ENCODE results near the gene ENTHD1.

ENTHD1 gene

GRCh38 chr22:39936523-39937145 is 43.1 kb upstream of the ENTHD1 start:
- Histone ChIP-seq H3K36me3 (ENCODE audit: insufficient read depth) (no peaks in the 10 kb centered on the region), H3K79me2 (ENCODE audit: insufficient read depth, low read depth) (no peaks in the 10 kb centered on the region), H3K9ac (no peak overlapping the region), H2AFZ (ENCODE audit: low read depth) (no peak overlapping the region), H4K20me1 (ENCODE audit: insufficient read depth) (no peaks in the 10 kb centered on the region), H3K27ac (no peak overlapping the region), H3K4me2 (no peak overlapping the region), H3K4me1 (ENCODE audit: low read depth, poor library complexity, severe bottlenecking) (no peaks in the 10 kb centered on the region), H3K27me3 (ENCODE audit: insufficient read depth, low read depth) (no peaks in the 10 kb centered on the region; the same call in 1 of the 2 replicates), H3K4me3 (IDR thresholded peaks at IDR 0.05; ENCODE audit: insufficient read depth, low read depth, low read length) (no peak overlapping the region)
- no peak for TF ChIP-seq CTCF (conservative IDR thresholded peaks at IDR 0.05; ENCODE audit: low read depth, low read length)

- no peak for TF ChIP-seq CTCF (conservative IDR thresholded peaks at IDR 0.05; ENCODE audit: low read depth, low read length)
- Histone ChIP-seq H3K4me2 (no peak overlapping the region), H3K79me2 (ENCODE audit: insufficient read depth, low read depth) (no peaks in the 10 kb centered on the region), H2AFZ (ENCODE audit: low read depth) (no peak overlapping the region), H3K4me3 (IDR thresholded peaks at IDR 0.05; ENCODE audit: insufficient read depth, low read depth, low read length) (no peak overlapping the region), H3K9ac (no peak overlapping the region), H3K27ac (no peak overlapping the region), H4K20me1 (ENCODE audit: insufficient read depth) (no peaks in the 10 kb centered on the region), H3K36me3 (ENCODE audit: insufficient read depth) (no peaks in the 10 kb centered on the region), H3K27me3 (ENCODE audit: insufficient read depth, low read depth) (no peaks in the 10 kb centered on the region; the same call in 1 of the 2 replicates), H3K4me1 (ENCODE audit: low read depth, poor library complexity, severe bottlenecking) (no peaks in the 10 kb centered on the region)
Observed at GRCh38 chr22:39935612-39936011, 42.1 kb upstream of the ENTHD1 start.

GRCh38 chr22:39935116-39935515 is 41.6 kb upstream of the ENTHD1 start:
- no peaks in the 10 kb centered on the region for H4K20me1 ChIP-seq (ENCODE audit: insufficient read depth)
- H3K27ac ChIP-seq: no peak overlapping the region
- no peak overlapping the region for H3K4me3 ChIP-seq (IDR thresholded peaks at IDR 0.05; ENCODE audit: insufficient read depth, low read depth, low read length)
- H3K27me3 ChIP-seq (ENCODE audit: insufficient read depth, low read depth): no peaks in the 10 kb centered on the region; the same call in 1 of the 2 replicates
- no peak overlapping the region for H2AFZ ChIP-seq (ENCODE audit: low read depth)
- no peaks in the 10 kb centered on the region for H3K4me1 ChIP-seq (ENCODE audit: low read depth, poor library complexity, severe bottlenecking)
- no peak overlapping the region for H3K9ac ChIP-seq
- no peaks in the 10 kb centered on the region for H3K36me3 ChIP-seq (ENCODE audit: insufficient read depth)
- H3K79me2 ChIP-seq (ENCODE audit: insufficient read depth, low read depth): no peaks in the 10 kb centered on the region
- no peak overlapping the region for H3K4me2 ChIP-seq
- no peak for TF ChIP-seq CTCF (conservative IDR thresholded peaks at IDR 0.05; ENCODE audit: low read depth, low read length)

GRCh38 chr22:39933741-39934140 is 40.2 kb upstream of the ENTHD1 start:
- no peak for TF ChIP-seq CTCF (conservative IDR thresholded peaks at IDR 0.05; ENCODE audit: low read depth, low read length)
- Histone ChIP-seq H3K4me3 (IDR thresholded peaks at IDR 0.05; ENCODE audit: insufficient read depth, low read depth, low read length) (no peak overlapping the region), H3K79me2 (ENCODE audit: insufficient read depth, low read depth) (no peaks in the 10 kb centered on the region), H2AFZ (ENCODE audit: low read depth) (no peak overlapping the region), H3K27ac (no peak overlapping the region), H3K36me3 (ENCODE audit: insufficient read depth) (no peaks in the 10 kb centered on the region), H3K9ac (no peak overlapping the region), H3K4me2 (no peak overlapping the region), H4K20me1 (ENCODE audit: insufficient read depth) (no peaks in the 10 kb centered on the region), H3K27me3 (ENCODE audit: insufficient read depth, low read depth) (no peaks in the 10 kb centered on the region; the same call in 1 of the 2 replicates), H3K4me1 (ENCODE audit: low read depth, poor library complexity, severe bottlenecking) (no peaks in the 10 kb centered on the region)
